GM12801 (cell line): ENCODE results near the gene WWC1.

Experiments
- TF ChIP-seq, protein P1 (sequence below): IDR thresholded peaks from one replicate; pipeline ENCODE4 v1.5.1; 2011; ENCODE audit warnings: control low read depth; ENCODE audit not compliant: insufficient read length; ENCODE audit errors: extremely low read depth

Gene WWC1

DNA sequence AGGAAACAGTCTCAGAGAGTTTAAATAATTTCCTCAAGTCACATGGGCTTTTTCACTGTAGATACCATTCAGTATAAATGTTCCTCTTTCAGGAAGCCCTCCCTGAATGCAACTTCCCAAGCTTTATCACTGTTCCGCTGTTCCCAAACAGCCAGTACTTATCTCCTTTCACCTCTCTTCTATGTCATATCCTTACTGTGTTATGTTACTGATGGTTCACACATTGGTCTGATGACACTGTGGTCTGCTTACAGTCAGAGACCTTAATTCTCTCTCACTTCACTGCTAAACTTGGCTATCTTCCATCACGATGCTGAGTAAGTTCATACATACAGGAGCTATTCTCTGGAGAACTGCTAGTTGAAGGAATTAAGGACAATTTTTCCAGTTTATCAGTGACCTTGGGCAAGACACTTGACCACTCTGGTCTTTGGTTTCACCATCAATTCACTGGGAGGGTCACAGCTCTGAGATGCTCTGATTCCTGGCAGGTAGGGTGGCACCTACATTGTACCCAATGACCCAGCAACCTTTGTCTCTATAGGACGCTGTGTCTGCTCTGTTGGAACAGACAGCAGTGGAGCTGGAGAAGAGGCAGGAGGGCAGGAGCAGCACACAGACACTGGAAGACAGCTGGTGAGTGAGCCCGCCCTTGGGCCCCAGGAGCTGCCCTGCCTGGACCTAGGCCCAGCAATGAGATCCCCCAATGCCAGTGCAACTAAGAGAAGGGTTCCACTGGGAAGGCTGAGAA, 152.7 kb downstream of the WWC1 start:
- TF ChIP-seq, protein P1, sequence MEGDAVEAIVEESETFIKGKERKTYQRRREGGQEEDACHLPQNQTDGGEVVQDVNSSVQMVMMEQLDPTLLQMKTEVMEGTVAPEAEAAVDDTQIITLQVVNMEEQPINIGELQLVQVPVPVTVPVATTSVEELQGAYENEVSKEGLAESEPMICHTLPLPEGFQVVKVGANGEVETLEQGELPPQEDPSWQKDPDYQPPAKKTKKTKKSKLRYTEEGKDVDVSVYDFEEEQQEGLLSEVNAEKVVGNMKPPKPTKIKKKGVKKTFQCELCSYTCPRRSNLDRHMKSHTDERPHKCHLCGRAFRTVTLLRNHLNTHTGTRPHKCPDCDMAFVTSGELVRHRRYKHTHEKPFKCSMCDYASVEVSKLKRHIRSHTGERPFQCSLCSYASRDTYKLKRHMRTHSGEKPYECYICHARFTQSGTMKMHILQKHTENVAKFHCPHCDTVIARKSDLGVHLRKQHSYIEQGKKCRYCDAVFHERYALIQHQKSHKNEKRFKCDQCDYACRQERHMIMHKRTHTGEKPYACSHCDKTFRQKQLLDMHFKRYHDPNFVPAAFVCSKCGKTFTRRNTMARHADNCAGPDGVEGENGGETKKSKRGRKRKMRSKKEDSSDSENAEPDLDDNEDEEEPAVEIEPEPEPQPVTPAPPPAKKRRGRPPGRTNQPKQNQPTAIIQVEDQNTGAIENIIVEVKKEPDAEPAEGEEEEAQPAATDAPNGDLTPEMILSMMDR, result no peak

DNA sequence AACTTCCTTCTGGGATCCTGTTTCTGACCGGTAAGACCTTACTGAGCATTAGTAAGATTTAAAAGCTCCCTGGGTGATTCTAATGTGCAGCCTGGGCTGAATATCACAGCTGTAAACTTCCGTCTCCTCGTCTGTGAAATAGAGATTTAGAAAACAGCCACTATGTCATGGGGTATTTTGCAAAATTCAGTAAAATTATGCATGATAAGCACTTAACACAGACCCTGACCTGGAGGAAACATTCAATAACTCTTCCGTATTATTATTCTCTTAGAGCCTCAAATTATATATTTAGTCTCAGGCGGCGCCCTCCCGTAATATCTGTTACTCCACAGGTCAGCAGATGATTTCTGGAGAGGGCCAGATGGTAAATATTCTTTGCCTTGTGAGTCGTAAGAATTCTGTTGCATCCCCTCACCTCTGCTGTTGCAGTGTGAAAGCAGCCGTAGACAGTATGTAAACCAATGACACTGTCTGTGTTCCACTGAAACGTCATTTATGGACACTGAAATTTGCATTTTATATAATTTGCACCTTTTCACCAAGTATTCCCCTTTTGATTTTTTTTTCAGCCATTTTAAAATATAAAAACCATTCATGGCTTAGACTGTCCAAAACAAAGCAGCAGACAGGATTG, 155.7 kb downstream of the WWC1 start:
- TF ChIP-seq, protein P1, result no peak

DNA sequence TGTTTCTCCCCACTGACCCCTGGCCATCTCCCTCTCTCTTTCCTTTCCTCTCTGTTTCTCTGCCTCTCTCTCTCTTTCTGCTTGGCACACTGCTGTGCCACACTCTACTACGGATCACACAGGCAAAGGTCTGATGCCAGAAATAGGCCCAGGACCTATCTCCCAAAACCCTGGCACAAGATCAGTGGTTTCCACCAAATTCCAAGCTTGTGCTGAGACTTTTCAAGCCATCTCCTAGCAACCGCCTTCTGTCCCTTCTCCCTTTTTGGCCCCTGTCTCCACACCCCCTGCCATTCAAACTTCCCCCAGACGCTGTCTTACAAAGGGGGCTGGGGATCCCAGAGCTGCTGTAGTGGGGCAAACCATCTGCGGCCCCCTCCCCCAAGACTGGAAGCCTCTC, 156.4 kb downstream of the WWC1 start:
- TF ChIP-seq, protein P1, result no peak

DNA sequence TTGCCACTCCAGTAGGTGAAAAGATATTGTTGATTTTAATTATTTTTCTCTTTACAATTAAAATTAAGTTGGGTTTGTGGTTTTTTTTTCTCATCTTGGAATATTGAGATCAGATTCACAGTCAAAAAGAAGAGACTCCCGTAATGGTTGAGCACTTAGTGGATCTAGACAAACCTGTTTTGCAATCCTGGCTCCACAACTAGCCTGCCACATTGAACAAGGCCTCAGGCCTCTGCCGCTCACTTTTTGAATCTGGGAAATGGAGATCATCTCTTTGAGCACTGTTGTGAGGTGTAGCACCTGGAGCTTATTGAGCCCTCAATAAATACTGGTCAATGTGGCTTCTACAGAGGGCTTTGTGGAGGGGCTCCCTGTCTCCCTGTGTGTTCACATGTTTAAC, 157.7 kb downstream of the WWC1 start:
- TF ChIP-seq, protein P1, result no peak

DNA sequence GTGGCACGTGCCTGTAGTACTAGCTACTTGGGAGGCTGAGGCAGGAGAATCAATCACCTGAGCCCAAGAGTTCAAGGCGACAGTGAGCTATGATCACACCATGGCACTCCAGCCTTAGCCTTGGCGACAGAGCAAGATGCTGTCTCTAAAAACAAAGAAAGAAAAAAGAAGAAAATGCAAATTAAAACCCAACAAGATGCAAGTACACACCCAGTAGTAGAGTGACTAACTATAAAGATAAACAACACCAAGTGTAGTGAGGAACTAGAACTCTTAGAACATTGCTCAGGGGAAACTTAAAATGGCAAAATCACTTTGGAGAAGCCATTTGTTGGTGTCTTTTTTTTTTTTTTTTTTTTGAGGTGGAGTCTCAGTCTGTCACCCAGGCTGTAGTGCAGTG, 160.1 kb downstream of the WWC1 start:
- TF ChIP-seq, protein P1, result no peak

DNA sequence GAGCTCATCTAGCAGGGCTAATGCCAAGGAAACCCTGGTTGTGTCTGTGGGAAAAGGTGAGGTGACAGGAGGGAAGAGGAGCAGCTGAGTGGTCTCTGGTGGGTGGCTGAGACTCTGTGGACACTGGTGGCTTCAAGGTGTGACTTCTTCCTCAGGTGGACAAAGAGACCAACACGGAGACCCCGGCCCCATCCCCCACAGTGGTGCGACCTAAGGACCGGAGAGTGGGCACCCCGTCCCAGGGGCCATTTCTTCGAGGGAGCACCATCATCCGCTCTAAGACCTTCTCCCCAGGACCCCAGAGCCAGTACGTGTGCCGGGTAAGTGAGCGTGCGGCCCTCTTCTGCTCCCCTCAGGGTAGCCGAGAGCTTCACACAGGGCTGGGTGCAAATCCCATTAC, 163.8 kb downstream of the WWC1 start:
- TF ChIP-seq, protein P1, result no peak

DNA sequence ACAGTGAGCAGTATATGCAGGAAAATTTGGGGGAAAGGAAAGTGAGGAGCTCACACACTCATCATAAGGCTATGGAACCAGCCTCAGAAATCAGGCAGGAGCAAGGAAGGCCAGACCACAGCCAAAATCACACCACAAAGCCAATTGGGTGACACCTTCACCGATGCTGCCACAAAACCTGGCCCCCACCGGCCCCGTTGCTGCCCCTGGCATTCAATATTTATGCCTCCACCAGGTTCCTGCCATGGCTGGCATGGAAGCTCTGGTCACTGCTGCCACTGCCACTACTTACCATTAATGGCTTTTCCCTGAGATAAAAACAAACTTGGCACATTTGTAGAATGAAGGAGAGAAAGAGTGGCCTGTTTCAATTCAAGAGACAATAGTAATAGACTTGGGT, 166.1 kb downstream of the WWC1 start:
- TF ChIP-seq, protein P1, result no peak
